Erythroblast (primary cell): ENCODE measurements around the gene RAB3A.

Experiments
- GATA1 ChIP-seq: IDR thresholded peaks from 2 replicates; pipeline ENCODE4 v1.6.1; 2011; ENCODE audit warnings: low read depth, mild to moderate bottlenecking, control low read depth, low read length, moderate library complexity
- POLR2A ChIP-seq: IDR thresholded peaks from 2 replicates; pipeline ENCODE4 v1.6.1; 2011; ENCODE audit warnings: mild to moderate bottlenecking, low read length

- TF ChIP-seq POLR2A (no peak), GATA1 (no peak)
Observed at GRCh38 chr19:18194554-18195238, 9.1 kb downstream of the RAB3A start.
